ENCODE results near the gene HELT. TPM values are rescaled to one million over a fixed set of nuclear protein-coding genes. Genes with fewer than 3 reads are reported as not detected.
"Not testable (repeated sequence)": the region's sequence is repeated elsewhere in the genome, so short reads cannot be mapped to it uniquely, and the experiment has no call there.

HELT gene
- total RNA-seq, 1 experiment from 2014 or later: not detected

- ChIA-PET CTCF (no interaction called here), POLR2A (no interaction called here)
- Mint-ChIP-seq H3K27ac (ENCODE audit: unreplicated experiment) (no peak overlapping the region), H3K36me3 (ENCODE audit: insufficient read depth, unreplicated experiment) (no peaks in the 10 kb centered on the region), H3K4me3 (ENCODE audit: unreplicated experiment) (no peak overlapping the region), H3K27me3 (ENCODE audit: insufficient read depth, unreplicated experiment) (no peaks in the 10 kb centered on the region), H3K4me1 (ENCODE audit: low read depth, unreplicated experiment) (no peaks in the 10 kb centered on the region), H3K9me3 (ENCODE audit: unreplicated experiment) (no peaks in the 10 kb centered on the region)
- intact Hi-C loops (cut with micrococcal nuclease; ENCODE audit: unreplicated experiment): no loop called here
- H3K4me1 ChIP-seq: no peaks in the 10 kb centered on the region
- no TSS peak for BruUV-seq (replicated peaks)
- no peaks in the 10 kb centered on the region for H3K36me3 ChIP-seq (ENCODE audit: control insufficient read depth, insufficient read depth, low read length)
- DNase-seq: no peak
- no peaks in the 10 kb centered on the region for H3K9me3 ChIP-seq
- TF ChIP-seq CTCF (IDR thresholded peaks at IDR 0.05; ENCODE audit: insufficient read depth in 1 of 2, low read depth in 1 of 2, low read length in 1 of 2, severe bottlenecking in 1 of 2, unreplicated experiment in 1 of 2): no peak
- H3K4me3 ChIP-seq (ENCODE audit: low read depth, low read length): no peak overlapping the region
- no peaks in the 10 kb centered on the region for H3K27me3 ChIP-seq (replicated peaks; ENCODE audit: control insufficient read depth, insufficient read depth, low read length)
Observed at GRCh38 chr4:184994010-184994622, 24.2 kb upstream of the HELT start.

GRCh38 chr4:184994623-184995010 is 23.7 kb upstream of the HELT start:
- intact Hi-C loops (cut with micrococcal nuclease; ENCODE audit: unreplicated experiment): no loop called here
- BruUV-seq (replicated peaks): no TSS peak
- DNase-seq: no peak
- Histone ChIP-seq H3K27me3 (replicated peaks; ENCODE audit: control insufficient read depth, insufficient read depth, low read length) (no peaks in the 10 kb centered on the region), H3K4me1 (no peaks in the 10 kb centered on the region), H3K9me3 (no peaks in the 10 kb centered on the region), H3K36me3 (ENCODE audit: control insufficient read depth, insufficient read depth, low read length) (no peaks in the 10 kb centered on the region), H3K4me3 (ENCODE audit: low read depth, low read length) (no peak overlapping the region)
- no peaks in the 10 kb centered on the region for H3K9me3 Mint-ChIP-seq (ENCODE audit: unreplicated experiment)
- H3K27me3 Mint-ChIP-seq (ENCODE audit: insufficient read depth, unreplicated experiment): no peaks in the 10 kb centered on the region
- POLR2A ChIA-PET: no interaction called here
- no peak for TF ChIP-seq CTCF (IDR thresholded peaks at IDR 0.05; ENCODE audit: insufficient read depth in 1 of 2, low read depth in 1 of 2, low read length in 1 of 2, severe bottlenecking in 1 of 2, unreplicated experiment in 1 of 2)
- CTCF ChIA-PET: no interaction called here
- no peak overlapping the region for H3K27ac Mint-ChIP-seq (ENCODE audit: unreplicated experiment)
- no peaks in the 10 kb centered on the region for H3K36me3 Mint-ChIP-seq (ENCODE audit: insufficient read depth, unreplicated experiment)
- H3K4me3 Mint-ChIP-seq (ENCODE audit: unreplicated experiment): no peak overlapping the region
- H3K4me1 Mint-ChIP-seq (ENCODE audit: low read depth, unreplicated experiment): no peaks in the 10 kb centered on the region

- H3K36me3 ChIP-seq (ENCODE audit: control insufficient read depth, insufficient read depth, low read length); H3K4me3 Mint-ChIP-seq (ENCODE audit: unreplicated experiment); CTCF ChIA-PET; POLR2A ChIA-PET; H3K9me3 ChIP-seq; H3K4me1 ChIP-seq; intact Hi-C loops (cut with micrococcal nuclease; ENCODE audit: unreplicated experiment); H3K27me3 ChIP-seq (replicated peaks; ENCODE audit: control insufficient read depth, insufficient read depth, low read length); DNase-seq; H3K4me1 Mint-ChIP-seq (ENCODE audit: low read depth, unreplicated experiment); H3K9me3 Mint-ChIP-seq (ENCODE audit: unreplicated experiment); H3K27ac Mint-ChIP-seq (ENCODE audit: unreplicated experiment); H3K36me3 Mint-ChIP-seq (ENCODE audit: insufficient read depth, unreplicated experiment); H3K4me3 ChIP-seq (ENCODE audit: low read depth, low read length); BruUV-seq (replicated peaks); H3K27me3 Mint-ChIP-seq (ENCODE audit: insufficient read depth, unreplicated experiment): not testable (repeated sequence)
Observed at GRCh38 chr4:184997656-184998055, 20.6 kb upstream of the HELT start.

- no peak overlapping the region for H3K4me3 ChIP-seq (ENCODE audit: low read depth, low read length)
- Mint-ChIP-seq H3K9me3 (ENCODE audit: unreplicated experiment) (peaks cover 2% of the 10 kb centered on the region), H3K36me3 (ENCODE audit: insufficient read depth, unreplicated experiment) (no peaks in the 10 kb centered on the region), H3K27me3 (ENCODE audit: insufficient read depth, unreplicated experiment) (peaks cover 2% of the 10 kb centered on the region), H3K27ac (ENCODE audit: unreplicated experiment) (no peak overlapping the region), H3K4me3 (ENCODE audit: unreplicated experiment) (no peak overlapping the region), H3K4me1 (ENCODE audit: low read depth, unreplicated experiment) (no peaks in the 10 kb centered on the region)
- CTCF ChIA-PET: no interaction called here
- no TSS peak for BruUV-seq (replicated peaks)
- H3K4me1 ChIP-seq: no peaks in the 10 kb centered on the region
- no peaks in the 10 kb centered on the region; the same call in 1 of the 2 replicates for H3K9me3 ChIP-seq
- no peaks in the 10 kb centered on the region for H3K27me3 ChIP-seq (replicated peaks; ENCODE audit: control insufficient read depth, insufficient read depth, low read length)
- no peaks in the 10 kb centered on the region for H3K36me3 ChIP-seq (ENCODE audit: control insufficient read depth, insufficient read depth, low read length)
- TF ChIP-seq CTCF (IDR thresholded peaks at IDR 0.05; ENCODE audit: insufficient read depth in 1 of 2, low read depth in 1 of 2, low read length in 1 of 2, severe bottlenecking in 1 of 2, unreplicated experiment in 1 of 2): no peak
- intact Hi-C loops (cut with micrococcal nuclease; ENCODE audit: unreplicated experiment): no loop called here
- DNase-seq: no peak
- POLR2A ChIA-PET: no interaction called here
Observed at GRCh38 chr4:185002784-185003183, 15.5 kb upstream of the HELT start.

Measured in Caco-2 (cell line).